ENCODE measurements around the gene UBXN6. TPM values are rescaled to one million over a fixed set of nuclear protein-coding genes. Genes with fewer than 3 reads are reported as not detected.

Gene UBXN6
- total RNA-seq, 1 experiment from 2014 or later, result 84.8 TPM

GRCh38 chr19:4442819-4443146 is 14.8 kb downstream of the UBXN6 start:
- no peak for DNase-seq (ENCODE audit: low spot score)

GRCh38 chr19:4441994-4442818 is 15.4 kb downstream of the UBXN6 start:
- DNase-seq (ENCODE audit: low spot score), result no peak

- no peak for DNase-seq (ENCODE audit: low spot score)
Measured at GRCh38 chr19:4439243-4439642, 18.4 kb downstream of the UBXN6 start.

DNA sequence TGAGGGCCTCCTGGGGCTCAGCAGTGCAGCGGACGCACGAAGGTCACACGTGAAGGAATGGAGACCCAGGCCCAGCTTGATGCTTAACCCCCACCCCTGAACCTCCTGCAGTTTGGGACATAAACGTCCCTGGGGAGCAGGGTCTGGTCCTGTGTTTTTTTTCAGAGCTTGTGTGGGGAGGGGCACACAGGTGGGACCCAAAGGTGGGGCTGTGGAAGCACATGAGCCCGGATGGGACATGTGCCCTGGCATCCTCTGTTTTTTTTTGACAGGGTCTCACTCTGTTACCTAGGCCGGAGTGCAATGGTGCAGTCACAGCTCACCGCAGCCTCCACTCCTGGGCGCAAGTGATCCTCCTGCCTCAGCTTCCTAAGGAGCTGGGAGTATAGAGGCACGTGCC is 20.5 kb downstream of the UBXN6 start:
- no peak for DNase-seq (ENCODE audit: low spot score)

- DNase-seq (ENCODE audit: low spot score), result no peak
Measured at GRCh38 chr19:4436231-4436630, 21.4 kb downstream of the UBXN6 start.

DNA sequence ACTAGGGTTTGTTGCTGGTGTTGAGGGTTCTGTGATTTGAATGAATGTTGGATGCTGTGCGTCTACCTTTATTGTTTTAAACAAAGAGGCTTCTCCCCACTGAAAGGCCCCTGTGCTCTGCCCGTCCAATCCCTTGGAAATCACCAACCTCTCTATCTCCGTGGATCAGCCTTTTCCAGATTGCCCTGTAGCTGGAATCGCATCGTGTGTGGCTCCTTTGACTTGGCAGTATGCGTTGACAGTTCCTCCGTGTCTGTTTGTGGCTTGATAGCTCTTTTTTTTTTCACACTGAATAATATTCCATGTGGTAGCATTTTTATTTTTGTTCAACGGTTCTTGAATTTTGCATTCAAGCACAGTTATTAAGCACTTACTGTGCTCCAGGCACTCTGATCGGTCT is 23.2 kb downstream of the UBXN6 start:
- no peak for DNase-seq (ENCODE audit: low spot score)

DNA sequence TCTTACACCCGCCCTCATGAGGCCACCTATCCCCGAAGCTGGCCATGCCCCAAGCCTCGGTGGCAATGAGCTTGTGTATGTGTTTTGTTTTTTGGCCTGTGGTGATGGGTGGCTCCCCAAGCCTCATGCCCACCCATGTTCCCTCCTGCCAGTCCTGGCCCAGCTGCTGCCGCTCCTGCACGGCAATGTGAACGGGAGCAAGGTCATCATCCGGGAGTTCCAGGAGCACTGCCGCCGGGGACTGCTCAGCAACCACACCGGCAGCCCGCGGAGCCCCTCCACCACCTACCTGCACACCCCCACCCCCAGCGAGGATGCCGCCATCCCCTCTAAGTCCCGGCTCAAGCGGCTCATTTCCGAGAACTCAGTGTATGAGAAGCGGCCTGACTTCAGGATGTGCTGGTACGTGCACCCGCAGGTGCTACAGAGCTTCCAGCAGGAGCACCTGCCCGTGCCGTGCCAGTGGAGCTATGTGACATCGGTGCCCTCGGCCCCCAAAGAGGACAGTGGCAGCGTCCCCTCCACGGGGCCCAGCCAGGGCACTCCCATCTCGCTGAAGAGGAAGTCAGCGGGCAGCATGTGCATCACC is 24.6 kb downstream of the UBXN6 start:
- no peak for DNase-seq (ENCODE audit: low spot score)

DNA sequence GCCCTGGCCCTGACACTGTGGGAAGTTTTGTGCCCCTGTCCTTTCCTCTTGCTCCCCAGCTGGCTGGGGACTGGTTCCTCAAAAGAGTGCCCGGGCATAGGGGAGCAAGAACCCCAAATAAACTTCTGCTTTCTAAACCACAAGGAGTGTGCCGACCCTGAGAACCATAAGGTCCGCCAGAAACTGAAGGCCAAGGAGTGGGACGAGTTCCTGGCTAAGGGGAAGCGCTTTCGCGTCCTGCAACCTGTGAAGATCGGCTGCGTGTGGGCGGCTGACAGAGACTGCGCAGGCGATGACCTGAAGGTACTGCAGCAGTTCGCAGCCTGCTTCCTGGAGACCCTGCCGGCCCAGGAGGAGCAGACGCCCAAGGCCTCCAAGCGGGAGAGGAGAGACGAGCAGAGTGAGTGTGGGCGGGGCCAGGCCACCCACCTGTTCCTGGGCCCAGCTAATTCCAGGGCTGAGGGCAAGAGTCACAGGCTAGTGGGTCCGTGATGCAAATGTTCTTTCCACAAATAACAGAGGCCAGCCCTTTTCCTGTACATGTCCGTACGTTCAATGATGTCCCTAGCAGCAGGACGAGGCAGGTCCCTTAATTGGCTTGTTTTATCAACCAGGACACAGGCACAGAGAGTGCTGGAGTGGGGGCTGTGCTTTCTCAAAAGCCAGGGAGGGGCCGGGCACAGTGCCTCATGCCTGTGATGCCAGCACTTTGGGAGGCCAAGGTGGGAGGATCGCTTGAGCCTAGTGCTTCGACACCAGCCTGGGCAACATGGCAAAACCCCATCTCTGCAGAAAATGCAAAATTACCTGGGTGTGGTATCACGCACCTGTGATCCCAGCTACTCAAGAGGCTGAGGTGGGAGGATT is 25.6 kb downstream of the UBXN6 start:
- DNase-seq (ENCODE audit: low spot score), result no peak

- DNase-seq (ENCODE audit: low spot score), result no peak
Measured at GRCh38 chr19:4431296-4431695, 26.3 kb downstream of the UBXN6 start.

DNA sequence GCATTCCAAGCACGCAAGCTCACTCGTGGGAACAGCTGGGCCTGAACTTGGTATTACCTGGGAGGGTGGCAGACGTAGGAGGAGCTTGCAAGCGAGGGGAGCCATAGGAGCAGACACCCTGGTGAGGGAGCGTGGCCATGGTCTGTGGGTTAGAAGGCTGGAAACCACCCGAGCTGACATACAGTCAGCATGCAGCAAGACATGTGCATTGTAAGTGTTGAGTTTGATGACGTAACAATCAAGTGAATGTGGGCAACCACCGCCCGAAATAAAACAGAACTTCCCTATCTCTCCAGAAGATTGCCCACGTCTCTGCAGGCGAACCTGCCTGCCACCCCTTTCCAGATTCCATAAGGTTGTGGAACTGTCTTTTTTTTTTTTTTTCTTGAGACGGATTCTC is 26.8 kb downstream of the UBXN6 start:
- no peak for DNase-seq (ENCODE audit: low spot score)

GRCh38 chr19:4429771-4430171 is 27.8 kb downstream of the UBXN6 start:
- no peak for DNase-seq (ENCODE audit: low spot score)

GRCh38 chr19:4429256-4429655 is 28.3 kb downstream of the UBXN6 start:
- no peak for DNase-seq (ENCODE audit: low spot score)

DNA sequence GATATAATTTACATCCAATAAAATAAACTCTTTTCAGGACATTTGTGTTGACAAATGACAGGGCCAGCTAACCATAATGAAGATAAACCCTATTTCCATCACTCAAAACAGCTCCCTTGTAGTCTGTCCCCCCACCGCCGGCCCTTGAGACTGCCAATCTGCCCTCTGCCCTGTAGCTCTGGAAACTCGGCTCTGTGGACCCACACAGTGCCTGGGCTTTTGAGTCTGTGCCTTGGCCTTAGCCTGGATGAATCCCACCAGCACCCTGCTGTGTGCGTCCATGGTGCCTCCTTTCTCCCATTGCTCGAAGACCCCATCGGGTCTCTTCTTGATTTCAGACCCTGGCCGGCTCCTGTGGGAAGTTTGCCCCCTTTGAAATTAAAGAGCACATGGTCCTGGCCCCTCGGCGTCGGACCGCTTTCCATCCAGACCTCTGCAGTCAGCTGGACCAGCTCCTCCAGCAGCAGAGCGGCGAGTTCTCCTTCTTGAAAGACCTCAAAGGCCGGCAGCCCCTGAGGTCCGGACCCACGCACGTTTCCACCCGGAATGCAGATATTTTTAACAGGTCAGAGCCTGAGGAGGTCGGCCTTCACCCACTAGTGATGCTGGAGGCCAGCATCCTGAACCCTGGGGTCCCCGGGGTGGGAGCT is 29.1 kb downstream of the UBXN6 start:
- no peak for DNase-seq (ENCODE audit: low spot score)

GRCh38 chr19:4425537-4425936 is 32.1 kb downstream of the UBXN6 start:
- DNase-seq (ENCODE audit: low spot score), result no peak

GRCh38 chr19:4423416-4424126 is 34.0 kb downstream of the UBXN6 start:
- no peak for DNase-seq (ENCODE audit: low spot score)

DNA sequence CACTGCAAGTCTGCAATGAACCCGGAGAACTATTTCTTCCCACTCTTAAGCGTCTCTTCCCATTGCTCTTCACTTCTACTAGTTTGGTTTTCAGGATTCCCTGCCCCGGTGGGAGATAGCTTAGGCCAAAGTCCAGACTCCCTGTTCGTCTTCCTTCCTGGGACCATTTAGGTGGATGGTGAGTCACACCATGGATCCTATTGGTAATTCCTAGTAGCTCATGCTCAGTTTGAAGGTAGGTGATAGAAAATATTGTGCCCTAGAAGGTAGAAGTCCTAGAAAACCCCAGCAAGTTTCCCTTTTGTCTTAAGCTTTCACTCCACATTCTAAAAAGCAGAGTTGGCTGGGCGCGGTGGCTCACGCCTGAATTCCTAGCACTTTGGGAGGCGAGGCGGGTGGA is 41.3 kb downstream of the UBXN6 start:
- DNase-seq (ENCODE audit: low spot score), result no peak

GRCh38 chr19:4415352-4415751 is 42.2 kb downstream of the UBXN6 start:
- DNase-seq (ENCODE audit: low spot score), result no peak

- DNase-seq (ENCODE audit: low spot score), result no peak
Measured at GRCh38 chr19:4414800-4415321, 42.7 kb downstream of the UBXN6 start.

GRCh38 chr19:4414144-4414799 is 43.3 kb downstream of the UBXN6 start:
- DNase-seq (ENCODE audit: low spot score), result no peak

GRCh38 chr19:4413588-4413987 is 44.0 kb downstream of the UBXN6 start:
- no peak for DNase-seq (ENCODE audit: low spot score)
